HS-27A (cell line): Measurements from ENCODE around the gene SENP6.

Source experiments
- DNase-seq: peaks from one replicate; pipeline ENCODE4 v3.0.0-alpha.2; 2012; ENCODE audit warnings: low read depth, missing footprints

Gene SENP6

DNA sequence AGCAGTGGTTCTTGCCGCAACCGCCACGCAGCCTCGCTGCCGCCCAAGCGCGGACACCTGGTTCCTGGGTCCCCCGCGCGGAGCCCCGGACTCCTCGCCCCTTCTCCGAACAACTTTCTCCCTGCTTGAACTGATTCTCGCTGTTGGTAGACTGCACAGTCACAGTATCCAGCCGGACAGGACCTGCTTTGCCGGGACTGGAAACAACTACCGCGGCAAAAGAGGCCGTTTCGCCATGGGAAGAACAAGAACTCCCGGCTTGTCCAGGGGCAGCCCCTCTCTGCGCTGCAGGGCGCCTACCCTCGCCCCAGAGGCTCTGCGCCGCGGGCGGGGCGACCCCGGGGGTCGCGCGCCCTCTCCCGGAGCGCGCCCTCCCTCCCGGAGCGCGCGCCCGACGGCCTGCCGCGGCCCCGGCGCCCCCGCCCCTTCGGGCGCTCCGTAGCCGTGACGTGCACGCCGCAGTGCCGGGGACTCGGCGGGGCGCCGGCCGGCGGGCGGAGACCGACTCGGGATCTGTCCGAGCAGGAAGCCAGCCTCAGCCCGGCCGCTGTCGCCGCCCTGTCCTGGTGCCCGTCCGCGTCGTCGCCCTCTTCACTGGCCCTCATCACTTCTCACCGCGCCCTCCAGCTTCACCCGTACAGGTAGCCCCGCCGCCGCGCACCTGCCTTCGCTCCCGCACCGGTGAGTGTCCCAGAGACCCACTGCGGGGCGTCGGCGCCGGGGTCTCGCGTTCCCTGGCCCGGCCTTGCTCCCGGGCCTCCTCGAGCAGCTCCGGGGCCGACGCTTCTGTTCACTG lies 147.3 kb downstream of the SENP6 start, which contains the start of gene MYO6:
Gene MYO6, plus strand, starts transcription at position 497 of the 796 bp plus-strand sequence. CDS start 68,309 bp downstream, outside the sequence.
- no peak for DNase-seq

DNA sequence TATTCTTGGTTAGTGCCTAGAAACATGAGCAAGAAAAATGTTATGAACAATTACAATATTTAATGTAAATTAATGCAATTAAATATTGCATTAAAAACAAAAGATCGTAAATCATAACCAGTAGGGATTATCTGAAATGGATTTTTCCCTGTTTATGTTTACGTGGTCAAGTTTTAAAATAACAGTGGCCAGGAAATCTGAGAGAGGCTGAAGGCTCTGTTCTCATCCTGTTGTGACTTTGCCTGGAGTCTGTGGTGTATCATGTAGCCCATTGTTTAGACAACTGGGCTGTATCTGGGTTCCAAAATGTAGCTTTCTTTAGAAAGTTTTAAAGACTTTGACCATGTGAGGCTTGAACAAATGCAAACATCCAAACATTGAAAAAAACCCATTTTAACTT lies 149.8 kb downstream of the SENP6 start:
- no peak for DNase-seq

DNA sequence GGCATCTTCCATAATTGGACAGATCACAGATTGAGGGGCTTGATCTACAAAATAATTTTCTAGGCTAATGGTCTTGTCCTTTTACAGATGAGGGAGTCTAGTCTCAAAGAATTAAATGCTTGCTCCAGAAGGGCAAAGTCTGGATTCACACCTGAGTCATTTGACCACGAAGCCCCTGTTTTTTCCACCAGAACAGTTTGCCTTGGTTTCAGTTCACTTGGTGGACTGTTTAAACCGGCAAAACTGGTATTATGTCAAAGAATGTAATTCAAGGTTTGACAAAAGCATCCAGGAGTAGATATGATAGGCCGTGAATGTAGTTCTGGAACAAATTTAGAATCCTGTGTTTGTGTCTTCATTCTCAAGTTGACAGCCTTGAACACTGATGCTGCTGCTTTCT lies 150.7 kb downstream of the SENP6 start:
- DNase-seq: no peak

DNA sequence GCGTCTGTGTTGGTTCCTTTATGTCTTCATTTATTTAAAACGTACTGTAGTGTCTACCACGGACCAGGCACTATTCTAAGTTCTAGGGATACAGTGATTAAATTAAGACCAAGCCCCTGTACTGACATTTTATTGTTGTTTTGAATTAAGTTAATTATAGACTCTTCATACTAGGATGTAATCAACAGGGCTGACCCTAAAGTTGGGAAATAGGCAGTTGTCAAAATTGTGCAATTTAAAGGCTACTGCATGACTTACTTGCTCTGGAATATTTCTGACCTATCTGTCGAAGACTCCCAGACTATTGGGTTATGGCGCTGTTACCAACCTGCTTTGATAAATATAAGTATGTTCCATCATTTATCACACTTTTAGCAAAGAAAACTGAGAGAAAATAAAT lies 154.0 kb downstream of the SENP6 start:
- no peak for DNase-seq

GRCh38 chr6:75757295-75757694 lies 155.6 kb downstream of the SENP6 start:
- no peak for DNase-seq

DNA sequence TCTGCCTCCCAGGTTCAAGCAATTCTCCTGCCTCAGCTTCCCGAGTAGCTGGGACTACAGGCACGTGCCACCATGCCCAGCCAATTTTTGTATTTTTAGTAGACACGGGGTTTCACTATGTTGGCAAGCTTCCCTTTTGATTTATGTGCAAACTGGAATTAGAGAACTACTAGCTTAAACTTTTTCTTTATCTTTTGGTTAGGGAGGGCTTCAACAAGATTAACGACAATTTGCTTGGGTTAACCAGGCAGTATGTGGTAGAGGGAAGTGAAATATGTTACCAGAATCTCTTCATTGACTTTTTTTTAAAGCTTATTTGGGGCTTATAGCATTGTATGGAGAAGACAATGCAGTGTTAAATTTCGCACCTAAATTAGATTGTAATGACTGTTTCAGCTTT lies 156.4 kb downstream of the SENP6 start:
- no peak for DNase-seq

DNA sequence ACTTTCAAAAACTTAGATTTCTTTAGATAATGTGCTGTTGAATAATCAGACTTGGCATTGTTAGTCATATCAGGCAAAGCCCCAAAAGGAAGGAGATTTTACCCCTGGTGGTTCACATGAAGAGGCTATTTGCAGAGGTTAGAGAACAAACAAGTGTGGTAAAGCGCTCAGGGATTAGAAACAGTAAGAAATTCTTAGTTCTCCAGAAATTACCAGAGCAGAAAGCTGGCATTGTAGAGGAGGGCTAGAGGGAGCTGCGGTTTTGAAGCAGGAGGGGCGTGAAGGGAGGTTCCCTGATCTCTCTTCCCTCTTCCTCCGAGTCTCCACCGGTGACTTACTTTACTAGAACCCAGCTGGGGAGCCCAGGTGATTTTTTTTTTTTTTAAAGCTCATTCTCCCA lies 157.5 kb downstream of the SENP6 start:
- no peak for DNase-seq

GRCh38 chr6:75760320-75760719 lies 158.6 kb downstream of the SENP6 start:
- DNase-seq: no peak

DNA sequence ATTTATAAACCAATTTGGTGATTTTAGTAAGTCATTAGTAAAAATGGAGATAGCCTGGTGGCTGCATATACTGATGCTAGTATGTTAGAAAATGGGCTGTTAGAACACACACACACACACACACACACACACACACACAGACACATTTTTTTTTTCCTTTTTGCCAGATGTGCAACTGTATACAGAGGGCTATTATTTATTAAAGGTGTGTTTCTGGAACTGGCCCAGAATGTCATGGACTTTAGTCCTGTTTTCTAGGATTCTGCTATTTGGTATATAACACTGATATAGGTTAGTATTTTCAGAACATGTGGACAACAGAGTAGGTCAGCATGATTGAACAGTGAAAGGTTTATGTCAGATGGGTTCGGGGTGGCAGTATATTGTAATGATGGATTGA lies 159.8 kb downstream of the SENP6 start:
- no peak for DNase-seq

- no peak for DNase-seq
These were observed 160.4 kb downstream of the SENP6 start for GRCh38 chr6:75762063-75762462.

GRCh38 chr6:75766387-75766786 lies 164.7 kb downstream of the SENP6 start:
- DNase-seq: no peak
